LHCN-M2 (cell line): ENCODE results near the gene OR2AG2. TPM values are rescaled to one million over a fixed set of nuclear protein-coding genes. Genes with fewer than 3 reads are reported as not detected.
"Not testable (repeated sequence)": the region's sequence is repeated elsewhere in the genome, so short reads cannot be mapped to it uniquely, and the experiment has no call there.

Source experiments
- DNase-seq: peaks from one replicate; pipeline ENCODE4 v3.0.0-alpha.2; 2012; ENCODE audit warnings: low read depth
- polyA plus RNA-seq: library from polyadenylated mRNA; unstranded; fragments of >200 nt; gene quantifications from one replicate; pipeline ENCODE4 v1.2.1, GENCODE V29; 2012; ENCODE audit warnings: missing spikeins
- total RNA-seq: library from RNA; depleted of rRNA; stranded (reverse); fragments of >200 nt; gene quantifications from 2 replicates; pipeline ENCODE4 v1.2.3, GENCODE V29; 2014; rRNA removed

Gene OR2AG2
- total RNA-seq: 0.19 TPM in 1 of 2 replicates, not detected in the other
- not detected for polyA plus RNA-seq

GRCh38 chr11:6771926-6772893 is at the start of gene OR2AG2:
Gene OR2AG2 (minus strand): TSS chr11:6771976. CDS start chr11:6768957, 3,019 bp downstream.
- no peak for DNase-seq

- no peak for DNase-seq
Measured at GRCh38 chr11:6818967-6819366, 47.2 kb upstream of the OR2AG2 start.

- no peak for DNase-seq
Measured at GRCh38 chr11:6817694-6818093, 45.9 kb upstream of the OR2AG2 start.

- no peak for DNase-seq
Measured at GRCh38 chr11:6813656-6814055, 41.9 kb upstream of the OR2AG2 start.

GRCh38 chr11:6812390-6813005 is 40.7 kb upstream of the OR2AG2 start:
- peak; percentile 37 for DNase-seq

GRCh38 chr11:6801075-6801474 is 29.3 kb upstream of the OR2AG2 start:
- not testable (repeated sequence) for DNase-seq

GRCh38 chr11:6799402-6799801 is 27.6 kb upstream of the OR2AG2 start, which contains the start of gene OR6A2:
Gene OR6A2 (minus strand): TSS chr11:6799689. CDS start chr11:6795708, 3,981 bp downstream.
- DNase-seq: peak; percentile 28

GRCh38 chr11:6794639-6795038 is 22.9 kb upstream of the OR2AG2 start:
- DNase-seq: no peak

- no peak for DNase-seq
Measured at GRCh38 chr11:6790546-6790945, 18.8 kb upstream of the OR2AG2 start.

GRCh38 chr11:6782720-6783119 is 10.9 kb upstream of the OR2AG2 start, which contains the start of gene OR2AG1:
Gene OR2AG1 (plus strand): TSS chr11:6783020. CDS start chr11:6785038, 2,018 bp downstream.
- DNase-seq: no peak

GRCh38 chr11:6780829-6781228 is 9.1 kb upstream of the OR2AG2 start:
- no peak for DNase-seq

GRCh38 chr11:6778518-6778917 is 6.7 kb upstream of the OR2AG2 start:
- DNase-seq: no peak

- peak; percentile 51 for DNase-seq
Measured at GRCh38 chr11:6757373-6757967, 14.3 kb downstream of the OR2AG2 start.

GRCh38 chr11:6755953-6756347 is 15.8 kb downstream of the OR2AG2 start:
- DNase-seq: no peak

GRCh38 chr11:6755303-6755952 is 16.3 kb downstream of the OR2AG2 start:
- DNase-seq: peak; percentile 27

GRCh38 chr11:6747097-6747668 is 24.6 kb downstream of the OR2AG2 start:
- no peak for DNase-seq

GRCh38 chr11:6746626-6747025 is 25.1 kb downstream of the OR2AG2 start:
- DNase-seq: no peak

GRCh38 chr11:6746086-6746618 is 25.6 kb downstream of the OR2AG2 start:
- no peak for DNase-seq

GRCh38 chr11:6745465-6746015 is 26.2 kb downstream of the OR2AG2 start:
- DNase-seq: no peak

GRCh38 chr11:6745018-6745417 is 26.8 kb downstream of the OR2AG2 start:
- no peak for DNase-seq

- DNase-seq: no peak
Measured at GRCh38 chr11:6742260-6742659, 29.5 kb downstream of the OR2AG2 start.
